GM04503 (cell line): ENCODE data around the gene RIPOR2.
"Not testable (repeated sequence)": the region's sequence is repeated elsewhere in the genome, so short reads cannot be mapped to it uniquely, and the experiment has no call there.

Source experiments
- DNase-seq: peaks from one replicate; pipeline ENCODE4 v3.0.0-alpha.2; 2012; ENCODE audit warnings: low read depth

The RIPOR2 gene

GRCh38 chr6:24926647-24927046 is 9.1 kb downstream of the RIPOR2 start:
- not testable (repeated sequence) for DNase-seq

DNA sequence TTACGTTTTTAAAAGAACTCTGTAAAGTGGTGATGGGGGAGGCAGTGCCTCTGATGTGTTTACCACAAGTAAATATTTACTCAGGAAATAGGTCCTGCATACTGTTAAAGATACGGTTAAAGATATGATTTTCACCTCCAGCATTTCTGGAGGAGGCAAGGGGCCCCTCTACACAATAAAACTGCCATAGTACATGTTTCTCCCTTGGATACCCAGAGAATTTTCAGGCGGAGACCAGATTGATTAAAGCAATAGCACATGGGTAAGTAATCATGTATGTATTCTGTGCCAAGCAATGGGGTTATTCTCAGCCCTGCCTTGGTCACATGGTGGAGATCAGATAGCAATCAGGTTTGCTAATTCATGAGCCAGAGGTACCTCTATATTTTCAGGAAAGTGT is 9.6 kb downstream of the RIPOR2 start:
- no peak for DNase-seq

GRCh38 chr6:24925661-24926060 is 10.1 kb downstream of the RIPOR2 start:
- no peak for DNase-seq

GRCh38 chr6:24924580-24925356 is 11.0 kb downstream of the RIPOR2 start:
- DNase-seq: no peak

DNA sequence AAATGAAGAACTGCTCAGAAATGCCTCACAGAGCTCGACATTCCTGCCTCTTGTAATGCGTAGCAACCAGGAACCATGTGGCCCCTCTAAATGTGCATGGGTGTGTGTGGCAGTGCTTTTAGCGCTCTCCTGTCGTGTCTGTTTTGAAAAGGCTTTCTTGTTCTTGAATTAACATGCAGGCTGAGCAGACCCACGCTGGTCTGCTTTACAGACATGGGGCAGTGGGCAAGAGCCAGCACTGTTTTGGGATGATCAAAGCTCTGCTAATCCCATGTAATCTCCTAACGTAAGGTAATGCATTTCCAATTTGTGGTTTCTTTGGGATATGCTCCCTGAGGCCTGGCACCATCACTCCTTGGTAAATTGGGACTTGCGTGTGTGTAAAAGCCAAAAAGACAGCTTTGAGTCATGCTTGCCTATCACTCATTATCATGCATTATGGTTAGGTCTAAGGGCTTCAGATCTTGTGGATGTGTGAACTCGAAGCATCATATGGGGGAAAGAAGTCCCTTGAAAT is 11.8 kb downstream of the RIPOR2 start:
- DNase-seq: no peak

DNA sequence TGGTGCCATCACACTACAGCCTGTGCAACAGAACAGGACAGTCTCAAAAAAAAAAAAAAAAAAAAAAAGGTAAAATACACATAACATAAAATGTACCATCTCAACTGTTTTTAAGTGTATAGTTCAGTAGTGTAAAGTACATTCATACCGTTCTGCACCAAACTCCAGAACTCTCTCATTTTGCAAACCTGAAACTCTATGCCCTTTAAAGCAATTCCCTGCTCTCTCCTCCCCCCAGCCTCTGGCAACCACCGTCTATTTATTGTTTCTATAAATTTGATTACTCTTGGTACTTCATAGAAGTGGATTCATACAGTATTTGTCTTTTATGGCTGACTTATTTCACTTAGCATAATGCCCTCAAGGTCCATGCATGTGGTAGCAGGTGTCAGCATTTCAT is 12.9 kb downstream of the RIPOR2 start:
- DNase-seq: no peak

GRCh38 chr6:24922170-24922569 is 13.6 kb downstream of the RIPOR2 start:
- DNase-seq: no peak

GRCh38 chr6:24920136-24920535 is 15.6 kb downstream of the RIPOR2 start:
- DNase-seq: no peak

DNA sequence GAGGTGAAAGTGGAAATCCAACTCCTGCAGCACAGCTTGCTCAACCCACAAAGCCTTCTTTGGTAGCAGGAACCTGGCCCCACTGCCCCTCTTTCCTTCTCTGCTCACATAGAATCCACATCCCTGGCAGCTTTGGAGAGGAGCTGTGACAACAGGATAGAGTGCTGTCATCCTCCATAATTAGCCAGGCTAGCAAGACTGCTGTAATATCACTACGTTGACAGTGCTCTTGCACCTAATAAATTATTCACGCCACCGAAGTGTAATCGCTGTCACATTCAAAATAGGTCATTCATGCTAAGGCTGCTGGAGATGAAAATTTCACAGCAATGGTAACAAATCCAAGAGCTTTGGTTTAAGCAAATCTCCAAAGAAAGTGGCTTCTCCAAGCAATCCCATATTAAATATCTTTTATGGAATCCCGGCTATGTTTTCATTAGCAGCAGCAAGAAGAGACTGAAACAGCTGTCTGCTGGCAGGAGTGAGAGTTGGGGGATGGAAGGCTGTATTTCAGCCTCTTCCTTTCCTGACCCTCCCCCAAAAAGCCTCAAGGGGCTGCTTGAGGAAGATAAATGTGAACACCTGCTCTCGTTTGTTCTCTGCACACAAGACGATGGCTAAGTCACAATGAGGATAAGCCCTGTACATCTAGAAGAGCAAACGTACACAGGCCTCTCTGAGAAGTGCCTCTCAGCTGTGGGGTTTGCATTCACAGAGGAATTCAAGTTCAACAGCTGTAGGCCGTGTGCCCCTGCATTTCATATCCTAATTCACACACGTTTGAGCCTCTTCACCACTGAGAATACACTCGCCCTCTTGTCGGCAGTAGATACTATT is 16.5 kb downstream of the RIPOR2 start:
- no peak for DNase-seq

DNA sequence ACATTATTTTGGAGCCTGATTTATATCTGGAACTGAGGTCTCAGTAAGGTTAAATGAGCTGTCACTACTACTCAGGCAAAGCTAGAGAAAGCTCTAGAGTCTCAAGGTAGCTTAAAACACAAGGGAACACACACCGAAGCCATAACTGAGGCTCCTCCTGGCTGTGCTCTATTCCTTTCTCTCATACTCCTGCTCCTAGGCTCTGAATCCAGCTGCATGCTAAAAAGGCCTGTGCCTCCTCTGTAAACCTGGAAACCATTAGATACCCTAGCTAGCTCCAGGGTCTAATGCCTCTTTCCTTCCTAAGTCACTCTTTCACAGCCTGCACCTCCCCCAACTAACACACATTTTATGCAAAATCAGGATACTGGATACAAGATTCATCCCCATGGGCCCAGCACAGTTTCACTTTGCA is 17.1 kb downstream of the RIPOR2 start:
- DNase-seq: no peak

GRCh38 chr6:24916496-24916895 is 19.3 kb downstream of the RIPOR2 start:
- DNase-seq: no peak

GRCh38 chr6:24915641-24916040 is 20.1 kb downstream of the RIPOR2 start:
- no peak for DNase-seq

GRCh38 chr6:24914082-24914481 is 21.7 kb downstream of the RIPOR2 start:
- not testable (repeated sequence) for DNase-seq

DNA sequence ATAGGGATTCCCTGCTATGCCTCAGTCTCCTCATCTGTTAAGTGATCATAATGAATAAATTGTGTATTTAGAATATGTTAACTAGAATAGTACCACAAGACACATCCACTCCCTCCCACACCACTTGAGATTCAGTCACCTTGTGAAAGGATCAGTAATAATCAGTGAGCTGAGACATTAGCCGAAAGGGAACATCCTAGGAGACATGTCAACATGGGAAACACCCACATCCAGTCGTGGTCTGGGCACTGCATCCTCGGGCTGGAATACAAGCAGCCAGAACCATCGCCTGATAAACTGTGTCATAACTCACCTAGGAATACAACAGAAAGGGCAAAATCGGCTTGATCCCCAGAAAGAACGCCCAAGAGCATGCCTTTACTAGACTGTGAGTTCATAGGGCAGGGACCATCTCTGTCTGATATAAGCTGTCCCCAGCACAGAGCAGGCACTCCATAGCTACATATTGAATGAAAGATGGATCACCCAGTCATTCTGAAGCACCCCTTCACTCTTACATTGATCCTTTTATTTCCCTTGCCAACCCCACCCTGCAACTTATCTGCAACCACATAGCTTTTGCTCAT is 23.9 kb downstream of the RIPOR2 start:
- DNase-seq: no peak

GRCh38 chr6:24910961-24911725 is 24.6 kb downstream of the RIPOR2 start:
- DNase-seq: no peak

DNA sequence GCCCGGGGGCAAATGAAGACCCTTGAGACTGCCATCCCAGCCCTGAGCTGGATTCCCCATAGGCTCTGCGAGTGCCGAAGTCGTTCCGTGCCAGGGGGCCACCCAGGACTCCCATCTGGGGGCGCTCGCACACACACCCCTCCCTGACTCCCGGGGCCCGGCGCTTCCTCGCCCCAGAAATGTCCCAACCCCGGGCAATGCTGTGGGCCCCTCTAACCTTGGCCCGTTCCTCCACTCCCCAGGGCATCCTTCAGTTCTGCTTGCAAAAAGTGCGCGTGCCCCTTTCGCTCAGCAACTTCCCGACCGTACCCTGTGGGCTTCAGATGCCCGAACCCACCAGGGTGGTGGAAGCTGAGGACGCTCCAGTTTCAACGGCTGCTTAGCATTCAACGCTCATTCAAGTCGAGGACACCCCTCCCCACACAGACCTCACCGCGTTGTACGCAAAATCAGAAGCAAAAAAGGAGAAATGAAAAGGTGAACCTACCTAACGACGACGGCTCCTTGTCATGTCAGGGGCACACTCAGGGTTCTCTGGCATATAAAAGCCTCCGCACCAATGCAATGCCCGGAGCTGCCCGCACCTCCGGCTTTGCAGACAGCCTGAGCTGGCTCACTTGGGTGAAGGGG is 25.3 kb downstream of the RIPOR2 start:
- no peak for DNase-seq

DNA sequence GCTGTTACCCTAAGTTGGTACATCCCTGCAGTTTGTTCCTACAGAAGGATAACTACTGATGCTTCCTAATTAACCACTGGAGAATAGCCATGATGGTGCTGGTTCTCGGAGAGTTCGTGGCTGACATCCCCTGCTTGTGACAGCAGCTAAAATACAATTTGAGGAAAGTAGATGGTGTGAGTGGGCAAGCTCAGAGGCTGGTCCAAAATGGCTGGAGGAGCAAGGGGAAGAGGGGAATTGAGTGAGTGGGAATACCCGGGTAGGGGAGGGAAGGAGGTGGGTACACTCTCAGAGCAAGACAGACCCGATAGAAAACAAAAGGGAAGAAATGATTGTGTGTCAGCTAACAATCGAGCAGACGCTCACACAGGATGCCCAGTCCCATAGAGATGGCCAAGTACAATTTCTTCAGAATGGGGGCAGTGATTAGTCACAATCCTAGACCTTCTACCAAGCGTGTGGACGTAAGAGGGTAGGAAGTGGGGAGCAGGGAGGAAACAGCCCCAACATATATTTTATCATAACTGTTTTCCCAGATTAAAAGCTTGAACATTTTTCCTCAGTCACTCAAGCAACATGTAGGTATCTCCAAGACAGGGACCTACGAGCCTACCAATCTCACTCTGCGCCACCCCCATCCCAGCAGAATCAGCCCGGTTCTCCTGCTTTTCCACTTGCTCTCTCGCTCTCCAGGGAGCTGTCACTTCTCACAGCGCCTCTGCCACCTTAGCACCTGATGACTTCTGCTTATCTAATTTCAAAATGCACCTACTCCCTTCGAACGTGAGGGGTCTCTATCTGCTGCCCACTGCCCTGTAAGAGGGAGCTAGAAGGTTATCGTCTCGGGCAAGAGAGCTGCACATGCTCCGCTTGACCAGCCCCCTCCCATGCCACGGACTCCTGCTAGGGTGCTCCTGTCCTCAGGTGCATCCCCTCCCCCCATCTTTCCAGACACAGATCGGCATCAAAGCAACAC is 26.2 kb downstream of the RIPOR2 start:
- DNase-seq: no peak

GRCh38 chr6:24908650-24909035 is 27.1 kb downstream of the RIPOR2 start:
- peak; percentile 71 for DNase-seq

DNA sequence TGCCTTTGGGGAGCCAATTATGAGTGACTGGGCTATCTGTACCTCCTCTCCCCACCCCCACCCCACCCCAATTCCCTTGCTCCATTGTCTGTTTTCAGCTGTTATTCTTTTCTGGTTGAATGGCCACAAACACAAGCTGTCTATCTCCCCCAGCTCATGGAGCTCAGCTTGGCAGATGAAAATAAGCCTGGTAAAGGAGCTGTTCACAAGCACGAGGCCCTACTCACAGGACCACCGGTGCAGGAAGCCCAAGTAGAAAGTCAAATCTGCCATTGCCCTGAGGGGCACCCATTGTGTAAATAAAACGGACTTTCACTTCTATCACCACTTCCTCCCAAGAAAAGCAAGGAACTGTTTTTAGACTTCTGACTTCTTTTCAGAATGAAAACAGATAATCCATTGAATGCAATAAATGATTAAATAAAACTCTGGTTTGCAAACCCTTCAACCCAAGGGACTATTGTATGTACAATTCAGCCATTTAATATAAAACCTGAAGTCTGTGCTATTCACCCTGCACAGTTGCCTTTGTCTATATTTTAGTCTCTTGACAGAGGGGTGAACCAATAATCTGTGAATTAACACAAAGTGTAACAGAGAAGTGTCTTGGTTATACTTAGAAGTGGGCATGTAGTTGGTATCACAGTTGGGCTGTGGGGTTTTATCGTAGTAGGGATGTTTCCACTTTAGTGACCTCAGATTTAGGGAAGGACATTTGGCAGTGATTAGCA is 27.7 kb downstream of the RIPOR2 start:
- no peak for DNase-seq

- no peak for DNase-seq
Observed at GRCh38 chr6:24906314-24906713, 29.4 kb downstream of the RIPOR2 start.
